H9 (cell line): ENCODE results near the gene CDH23. TPM values are rescaled to one million over a fixed set of nuclear protein-coding genes. Genes with fewer than 3 reads are reported as not detected.

Experiments
- DNase-seq: peaks from one replicate; pipeline ENCODE4 v3.0.0-alpha.2; 2017
- H2AFZ ChIP-seq: one replicate; pipeline ENCODE4 v1.6.1; 2013; ENCODE audit warnings: mild to moderate bottlenecking, low read length, control low read depth, moderate library complexity
- H2AK5ac ChIP-seq: 2 replicates; pipeline ENCODE4 v1.6.1; 2013; ENCODE audit warnings: low read length, control low read depth, mixed read lengths; ENCODE audit not compliant: insufficient read length
- H2BK120ac ChIP-seq: one replicate; pipeline ENCODE4 v1.6.1; 2013; ENCODE audit warnings: low read depth, mild to moderate bottlenecking, low read length, control low read depth, inconsistent platforms; ENCODE audit not compliant: poor library complexity, severe bottlenecking
- H2BK12ac ChIP-seq: 2 replicates; pipeline ENCODE4 v1.6.1; 2013; ENCODE audit warnings: low read length, control low read depth, mixed read lengths, low read depth; ENCODE audit not compliant: insufficient read length
- H2BK15ac ChIP-seq: 2 replicates; pipeline ENCODE4 v1.6.1; 2013; ENCODE audit warnings: low read depth, low read length, control low read depth
- H2BK20ac ChIP-seq: one replicate; pipeline ENCODE4 v1.6.1; 2013; ENCODE audit warnings: low read depth, mild to moderate bottlenecking, low read length, control low read depth, inconsistent platforms; ENCODE audit not compliant: poor library complexity, severe bottlenecking
- H2BK5ac ChIP-seq: 2 replicates; pipeline ENCODE4 v1.6.1; 2013; ENCODE audit warnings: low read length, control low read depth, mixed read lengths; ENCODE audit not compliant: insufficient read length
- H3K14ac ChIP-seq: 2 replicates; pipeline ENCODE4 v1.6.1; 2013; ENCODE audit warnings: low read length, control low read depth; ENCODE audit not compliant: insufficient read depth
- H3K18ac ChIP-seq: 2 replicates; pipeline ENCODE4 v1.6.1; 2013; ENCODE audit warnings: low read depth, mild to moderate bottlenecking, mixed read lengths, low read length, control low read depth; ENCODE audit not compliant: insufficient read length
- H3K23ac ChIP-seq: 2 replicates; pipeline ENCODE4 v1.6.1; 2013; ENCODE audit warnings: low read length, control low read depth, mixed read lengths, low read depth; ENCODE audit not compliant: insufficient read length
- H3K23me2 ChIP-seq: 2 replicates; pipeline ENCODE4 v1.6.1; 2013; ENCODE audit warnings: low read depth, mild to moderate bottlenecking, mixed read lengths, low read length, control low read depth; ENCODE audit not compliant: insufficient read length, poor library complexity, severe bottlenecking
- H3K27ac ChIP-seq: 2 replicates; pipeline ENCODE4 v1.5.1; 2013; ENCODE audit warnings: low read length, control low read depth, mixed read lengths, low read depth; ENCODE audit not compliant: insufficient read length
- H3K27me3 ChIP-seq: 2 replicates; pipeline ENCODE4 v1.6.1; 2013; ENCODE audit warnings: low read length, control low read depth, inconsistent platforms; ENCODE audit not compliant: insufficient read depth
- H3K4ac ChIP-seq: 2 replicates; pipeline ENCODE4 v1.6.1; 2013; ENCODE audit warnings: low read depth, mild to moderate bottlenecking, control low read depth, inconsistent platforms, low read length, moderate library complexity
- H3K4me1 ChIP-seq: 2 replicates; pipeline ENCODE4 v1.6.1; 2013; ENCODE audit warnings: low read length, control low read depth, inconsistent platforms; ENCODE audit not compliant: insufficient read depth
- H3K4me2 ChIP-seq: 2 replicates; pipeline ENCODE4 v1.6.1; 2013; ENCODE audit warnings: low read length, control low read depth, mixed read lengths; ENCODE audit not compliant: insufficient read length, insufficient read depth
- H3K56ac ChIP-seq: 2 replicates; pipeline ENCODE4 v1.6.1; 2013; ENCODE audit warnings: low read depth, mild to moderate bottlenecking, mixed read lengths, low read length, control low read depth; ENCODE audit not compliant: insufficient read length
- H3K79me1 ChIP-seq: 2 replicates; pipeline ENCODE4 v1.6.1; 2013; ENCODE audit warnings: low read depth, mild to moderate bottlenecking, moderate library complexity, low read length, control low read depth, inconsistent platforms; ENCODE audit not compliant: insufficient read depth, poor library complexity, severe bottlenecking
- H3K79me2 ChIP-seq: 2 replicates; pipeline ENCODE4 v1.6.1; 2013; ENCODE audit warnings: low read length, control low read depth, inconsistent platforms; ENCODE audit not compliant: insufficient read depth
- H3K9ac ChIP-seq: 2 replicates; pipeline ENCODE4 v1.6.1; 2013; ENCODE audit warnings: low read length, control low read depth, mixed read lengths; ENCODE audit not compliant: insufficient read length; ENCODE audit errors: extremely low read depth
- H3K9me3 ChIP-seq: one replicate; pipeline ENCODE4 v1.6.1; 2013; ENCODE audit warnings: low read depth, low read length, inconsistent platforms; ENCODE audit not compliant: control insufficient read depth
- H3T11ph ChIP-seq: one replicate; pipeline ENCODE4 v1.6.1; 2013; ENCODE audit warnings: mild to moderate bottlenecking, low read length, control low read depth, inconsistent platforms
- H4K20me1 ChIP-seq: one replicate; pipeline ENCODE4 v1.6.1; 2013; ENCODE audit not compliant: control insufficient read depth, insufficient read length, insufficient read depth
- H4K5ac ChIP-seq: 2 replicates; pipeline ENCODE4 v1.6.1; 2013; ENCODE audit warnings: low read depth, mild to moderate bottlenecking, mixed read lengths, low read length, control low read depth; ENCODE audit not compliant: insufficient read length
- H4K8ac ChIP-seq: replicated peaks from 2 replicates; pipeline ENCODE4 v1.6.1; 2013; ENCODE audit warnings: low read length, control low read depth, mixed read lengths, low read depth; ENCODE audit not compliant: insufficient read length
- H4K91ac ChIP-seq: 2 replicates; pipeline ENCODE4 v1.6.1; 2013; ENCODE audit warnings: low read depth, mild to moderate bottlenecking, moderate library complexity, mixed read lengths, low read length, control low read depth; ENCODE audit not compliant: insufficient read length
- H3K27ac Mint-ChIP-seq, 3 experiments: 2 replicates in 2 of 3; 3 replicates in 1 of 3; pipeline ENCODE4 v1.8.0; 2020 to 2021; ENCODE audit warnings: mixed read lengths in 3 of 3, mild to moderate bottlenecking in 1 of 3, moderate library complexity in 1 of 3
- H3K27me3 Mint-ChIP-seq: 2 replicates; pipeline ENCODE4 v1.8.0; 2021; ENCODE audit warnings: low read depth, mild to moderate bottlenecking, moderate library complexity, mixed read lengths
- H3K36me3 Mint-ChIP-seq, 3 experiments: 2 replicates in 2 of 3; 3 replicates in 1 of 3; pipeline ENCODE4 v1.8.0; 2020 to 2021; ENCODE audit warnings: low read depth in 3 of 3, mixed read lengths in 3 of 3; ENCODE audit not compliant: insufficient read depth in 1 of 3
- H3K4me1 Mint-ChIP-seq, 2 experiments: 2 replicates each; pipeline ENCODE4 v1.8.0; 2020; ENCODE audit warnings: mixed read lengths in 2 of 2
- H3K4me3 Mint-ChIP-seq, 2 experiments: 2 replicates in 1 of 2; 3 replicates in 1 of 2; pipeline ENCODE4 v1.8.0; 2020 to 2021; ENCODE audit warnings: mild to moderate bottlenecking in 2 of 2, mixed read lengths in 2 of 2, moderate library complexity in 1 of 2
- H3K9me3 Mint-ChIP-seq, 2 experiments: 2 replicates in 1 of 2; 3 replicates in 1 of 2; pipeline ENCODE4 v1.8.0; 2020; ENCODE audit warnings: mild to moderate bottlenecking in 2 of 2, mixed read lengths in 2 of 2, moderate library complexity in 1 of 2
- WGBS: extraction: QIAGEN DNeasy Blood & Tissue Kit; methylation state at CpG from one replicate; pipeline ENCODE4 v1.1.7; 2013; ENCODE audit warnings: missing lambda C conversion rate, low lambda C conversion rate, mixed read lengths; ENCODE audit not compliant: insufficient read length; ENCODE audit errors: extremely low coverage; 5-methylcytosine and 5-hydroxymethylcytosine counted together
- total RNA-seq: library from RNA; stranded (reverse); gene quantifications from 2 replicates; pipeline ENCODE4 v1.2.1, GENCODE V29; 2021
- TF ChIP-seq, protein P1 (sequence below): fragments of 200-600 bp; sonication (generic); conservative IDR thresholded peaks from 3 replicates; pipeline ENCODE4 v1.8.0; 2021; ENCODE audit warnings: antibody characterized with exemption, mild to moderate bottlenecking

Gene CDH23
- total RNA-seq, 1 experiment from 2014 or later, result 2.1 TPM

- no CpG with 5 or more reads among the region's 6 CpGs for WGBS
- Histone ChIP-seq H3K79me2 (no peaks in the 10 kb centered on the region), H2AK5ac (no peak overlapping the region), H2BK5ac (no peak overlapping the region), H2BK120ac (no peak overlapping the region), H2BK12ac (no peak overlapping the region), H4K5ac (no peak overlapping the region), H3K27me3 (no peaks in the 10 kb centered on the region), H4K20me1 (no peaks in the 10 kb centered on the region), H3K56ac (no peak overlapping the region), H3K23ac (no peak overlapping the region), H3K18ac (no peak overlapping the region), H2AFZ (no peak overlapping the region), H4K91ac (no peak overlapping the region), H3K4ac (no peak overlapping the region), H3K9me3 (no peaks in the 10 kb centered on the region), H3T11ph (no peak overlapping the region), H2BK15ac (no peak overlapping the region), H4K8ac (no peak overlapping the region), H3K27ac (no peak overlapping the region), H3K23me2 (no peaks in the 10 kb centered on the region), H3K79me1 (no peaks in the 10 kb centered on the region), H2BK20ac (no peak overlapping the region), H3K9ac (no peak overlapping the region), H3K4me2 (no peak overlapping the region), H3K14ac (no peak overlapping the region; the same call in 1 of the 2 replicates), H3K4me1 (peaks cover 2% of the 10 kb centered on the region; the same call in 1 of the 2 replicates)
- H3K27me3 Mint-ChIP-seq, result peaks cover 26% of the 10 kb centered on the region
- H3K9me3 Mint-ChIP-seq, result no peaks in the 10 kb centered on the region; a peak in 2 of 5 replicates
- peaks cover 33 to 47% of the 10 kb centered on the region in 2 experiments for H3K4me1 Mint-ChIP-seq
- no peak overlapping the region for H3K4me3 Mint-ChIP-seq
- DNase-seq, result no peak
- no peak overlapping the region for H3K27ac Mint-ChIP-seq
- TF ChIP-seq, protein P1, sequence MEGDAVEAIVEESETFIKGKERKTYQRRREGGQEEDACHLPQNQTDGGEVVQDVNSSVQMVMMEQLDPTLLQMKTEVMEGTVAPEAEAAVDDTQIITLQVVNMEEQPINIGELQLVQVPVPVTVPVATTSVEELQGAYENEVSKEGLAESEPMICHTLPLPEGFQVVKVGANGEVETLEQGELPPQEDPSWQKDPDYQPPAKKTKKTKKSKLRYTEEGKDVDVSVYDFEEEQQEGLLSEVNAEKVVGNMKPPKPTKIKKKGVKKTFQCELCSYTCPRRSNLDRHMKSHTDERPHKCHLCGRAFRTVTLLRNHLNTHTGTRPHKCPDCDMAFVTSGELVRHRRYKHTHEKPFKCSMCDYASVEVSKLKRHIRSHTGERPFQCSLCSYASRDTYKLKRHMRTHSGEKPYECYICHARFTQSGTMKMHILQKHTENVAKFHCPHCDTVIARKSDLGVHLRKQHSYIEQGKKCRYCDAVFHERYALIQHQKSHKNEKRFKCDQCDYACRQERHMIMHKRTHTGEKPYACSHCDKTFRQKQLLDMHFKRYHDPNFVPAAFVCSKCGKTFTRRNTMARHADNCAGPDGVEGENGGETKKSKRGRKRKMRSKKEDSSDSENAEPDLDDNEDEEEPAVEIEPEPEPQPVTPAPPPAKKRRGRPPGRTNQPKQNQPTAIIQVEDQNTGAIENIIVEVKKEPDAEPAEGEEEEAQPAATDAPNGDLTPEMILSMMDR, result no peak
- H3K36me3 Mint-ChIP-seq, result no peaks in the 10 kb centered on the region
Measured at GRCh38 chr10:71643904-71644303, 247.2 kb downstream of the CDH23 start.
